Measurements from ENCODE around the gene CAND1. TPM values are rescaled to one million over a fixed set of nuclear protein-coding genes. Genes with fewer than 3 reads are reported as not detected.

Gene CAND1
- total and polyA plus RNA-seq, 9 donors, result 25.7 to 148 (median 118) TPM

DNA sequence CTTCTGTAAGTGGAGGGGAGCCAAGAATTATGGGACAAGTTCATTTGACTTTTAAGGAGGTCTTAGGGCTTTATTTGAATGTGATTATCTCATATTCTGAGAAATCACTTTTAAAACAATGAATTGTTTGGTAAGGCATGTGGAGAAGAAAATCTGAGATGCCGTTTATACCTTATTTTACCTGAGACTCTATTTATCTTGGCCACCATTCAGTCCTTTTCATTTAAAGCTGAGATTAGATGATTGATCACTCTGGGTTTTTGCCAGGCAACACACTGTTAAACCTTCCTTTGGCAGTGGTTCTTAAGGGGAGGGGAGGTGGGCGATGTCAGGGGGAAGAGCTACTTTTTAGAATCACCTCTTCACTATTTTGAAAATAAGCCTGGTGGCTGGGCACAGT is 11.4 kb downstream of the CAND1 start:
- intact Hi-C loops (cut with DNase I), result no loop called here
- H3K36me3 ChIP-seq, result no peaks in the 10 kb centered on the region
- H3K9me3 ChIP-seq, result no peaks in the 10 kb centered on the region
- no peak for DNase-seq
- H3K4me1 ChIP-seq (ENCODE audit: insufficient read depth), result peaks cover 19% of the 10 kb centered on the region
- no peak overlapping the region for H3K4me3 ChIP-seq
- TF ChIP-seq POLR2A (IDR thresholded peaks at IDR 0.05), result no peak
- TF ChIP-seq EP300 (IDR thresholded peaks at IDR 0.05), result no peak
- TF ChIP-seq, protein P1, sequence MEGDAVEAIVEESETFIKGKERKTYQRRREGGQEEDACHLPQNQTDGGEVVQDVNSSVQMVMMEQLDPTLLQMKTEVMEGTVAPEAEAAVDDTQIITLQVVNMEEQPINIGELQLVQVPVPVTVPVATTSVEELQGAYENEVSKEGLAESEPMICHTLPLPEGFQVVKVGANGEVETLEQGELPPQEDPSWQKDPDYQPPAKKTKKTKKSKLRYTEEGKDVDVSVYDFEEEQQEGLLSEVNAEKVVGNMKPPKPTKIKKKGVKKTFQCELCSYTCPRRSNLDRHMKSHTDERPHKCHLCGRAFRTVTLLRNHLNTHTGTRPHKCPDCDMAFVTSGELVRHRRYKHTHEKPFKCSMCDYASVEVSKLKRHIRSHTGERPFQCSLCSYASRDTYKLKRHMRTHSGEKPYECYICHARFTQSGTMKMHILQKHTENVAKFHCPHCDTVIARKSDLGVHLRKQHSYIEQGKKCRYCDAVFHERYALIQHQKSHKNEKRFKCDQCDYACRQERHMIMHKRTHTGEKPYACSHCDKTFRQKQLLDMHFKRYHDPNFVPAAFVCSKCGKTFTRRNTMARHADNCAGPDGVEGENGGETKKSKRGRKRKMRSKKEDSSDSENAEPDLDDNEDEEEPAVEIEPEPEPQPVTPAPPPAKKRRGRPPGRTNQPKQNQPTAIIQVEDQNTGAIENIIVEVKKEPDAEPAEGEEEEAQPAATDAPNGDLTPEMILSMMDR (IDR thresholded peaks at IDR 0.05), result no peak
- no peak overlapping the region for H3K27ac ChIP-seq
- 16 to 53% (median 19%) methylated on average over 2 of the region's 2 CpGs for whole genome bisulfite sequencing, 3 donors
- no peaks in the 10 kb centered on the region for H3K27me3 ChIP-seq

DNA sequence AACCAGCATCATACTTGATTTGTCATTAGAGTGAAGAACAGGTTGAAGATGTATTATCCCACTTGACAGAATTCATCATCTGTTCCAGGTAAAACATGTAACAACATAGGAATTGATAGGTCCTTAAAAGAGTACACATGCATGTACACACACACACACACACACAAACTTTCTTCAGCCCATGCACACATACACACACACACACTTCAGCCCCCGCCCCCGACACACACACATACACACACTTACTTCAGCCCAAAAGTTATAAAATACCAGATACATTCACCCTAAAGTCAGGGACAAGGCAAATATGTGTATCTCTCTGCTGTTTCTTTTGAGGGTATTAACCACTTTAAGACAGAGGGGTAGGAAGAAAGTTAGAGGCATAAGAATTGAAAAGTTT is 15.4 kb downstream of the CAND1 start:
- Histone ChIP-seq H3K36me3 (no peaks in the 10 kb centered on the region), H3K4me3 (no peak overlapping the region), H3K4me1 (ENCODE audit: insufficient read depth) (peaks cover 3% of the 10 kb centered on the region), H3K27me3 (no peaks in the 10 kb centered on the region), H3K9me3 (no peaks in the 10 kb centered on the region), H3K27ac (no peak overlapping the region)
- 94 to 97% (median 97%) methylated on average over 2 of the region's 2 CpGs for WGBS, 3 donors
- intact Hi-C loops (cut with DNase I), result no loop called here
- no peak for TF ChIP-seq POLR2A (IDR thresholded peaks at IDR 0.05)
- TF ChIP-seq, protein P1 (IDR thresholded peaks at IDR 0.05), result no peak
- no peak for TF ChIP-seq EP300 (IDR thresholded peaks at IDR 0.05)
- DNase-seq, result no peak

DNA sequence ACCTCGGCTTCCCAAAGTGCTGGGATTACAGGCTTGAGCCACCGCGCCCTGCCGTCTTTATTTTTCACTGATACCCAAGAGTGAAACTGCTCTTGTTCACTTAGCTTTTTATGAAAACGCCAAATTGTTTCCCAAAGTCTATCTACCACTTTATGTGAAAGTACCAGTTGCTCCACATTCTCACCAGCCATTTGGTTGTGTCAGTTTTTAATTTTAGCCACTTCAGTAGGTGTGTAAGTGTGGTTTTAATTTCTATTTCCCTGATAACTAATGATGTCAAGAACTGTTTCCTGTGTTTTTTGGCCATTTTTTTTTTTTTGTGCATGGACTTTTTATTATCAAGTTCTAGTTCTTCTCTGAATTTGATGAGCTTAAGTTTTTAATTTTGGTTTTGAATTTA is 17.1 kb downstream of the CAND1 start:
- Histone ChIP-seq H3K4me3 (no peak overlapping the region), H3K4me1 (ENCODE audit: insufficient read depth) (peaks cover 1% of the 10 kb centered on the region), H3K27me3 (no peaks in the 10 kb centered on the region), H3K27ac (no peak overlapping the region), H3K36me3 (no peaks in the 10 kb centered on the region), H3K9me3 (no peaks in the 10 kb centered on the region)
- TF ChIP-seq POLR2A (IDR thresholded peaks at IDR 0.05) (no peak), EP300 (IDR thresholded peaks at IDR 0.05) (no peak)
- TF ChIP-seq, protein P1 (IDR thresholded peaks at IDR 0.05), result no peak
- 96 to 99% (median 97%) methylated on average over 5 of the region's 5 CpGs for WGBS, 3 donors
- DNase-seq, result no peak
- intact Hi-C loops (cut with DNase I), result no loop called here

DNA sequence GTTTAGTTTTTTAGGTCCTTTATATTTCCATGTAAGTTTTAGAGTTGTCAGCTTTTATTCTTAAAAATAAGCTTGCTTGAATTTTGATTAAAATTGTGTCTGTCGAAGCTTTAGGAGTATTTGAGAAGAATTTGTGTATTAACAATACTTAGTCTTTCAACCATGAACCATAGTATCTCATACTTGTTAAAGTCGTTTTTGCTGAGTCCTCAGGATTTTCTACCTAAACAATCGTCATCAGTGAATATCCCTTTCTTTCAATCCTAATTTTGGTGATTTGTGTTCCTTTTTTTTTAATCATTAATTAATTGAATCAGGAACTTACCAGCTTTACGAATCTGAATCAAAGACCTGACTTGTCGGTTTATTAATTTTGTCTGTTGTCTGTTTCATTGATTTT is 18.2 kb downstream of the CAND1 start:
- H3K4me1 ChIP-seq (ENCODE audit: insufficient read depth), result peaks cover 3% of the 10 kb centered on the region

More for the DNA sequence above, 18.2 kb downstream of the CAND1 start:
- no peak for TF ChIP-seq EP300 (IDR thresholded peaks at IDR 0.05)
- TF ChIP-seq, protein P1 (IDR thresholded peaks at IDR 0.05), result no peak
- no peak for TF ChIP-seq POLR2A (IDR thresholded peaks at IDR 0.05)
- Histone ChIP-seq H3K36me3 (no peaks in the 10 kb centered on the region), H3K27me3 (no peaks in the 10 kb centered on the region), H3K9me3 (no peaks in the 10 kb centered on the region), H3K27ac (no peak overlapping the region), H3K4me3 (no peak overlapping the region)
- 90% methylated on average over 5 of the region's 5 CpGs for WGBS, 3 donors
- intact Hi-C loops (cut with DNase I), result no loop called here
- DNase-seq, result no peak
